K562 (cell line): ENCODE measurements around the gene DRAXIN. TPM values are rescaled to one million over a fixed set of nuclear protein-coding genes. Genes with fewer than 3 reads are reported as not detected.

Source experiments
- ADNP ChIP-seq: fragments of 200-800 bp; sonication (Bioruptor generic); IDR thresholded peaks from 2 replicates; pipeline ENCODE4 v1.6.1; 2016; ENCODE audit warnings: missing genetic modification characterization, missing compliant biosample characterization
- CREB1 ChIP-seq, 2 experiments: sonication (generic) in 1 of 2; formaldehyde crosslinking in 1 of 2; IDR thresholded peaks; 2 replicates each; pipeline versions ENCODE4 v1.6.1 to v1.8.0; 2012 to 2022; ENCODE audit warnings: inconsistent platforms in 1 of 2, mild to moderate bottlenecking in 1 of 2, missing genetic modification reagents in 1 of 2, moderate library complexity in 1 of 2
- CREBBP ChIP-seq: IDR thresholded peaks from one replicate; pipeline ENCODE4 v1.6.1; 2012; ENCODE audit warnings: low read depth, mild to moderate bottlenecking, control low read depth, inconsistent platforms, low read length
- ESRRA ChIP-seq: fragments of 450-650 bp; IDR thresholded peaks from 2 replicates; pipeline ENCODE4 v1.6.1; 2014; ENCODE audit warnings: low read depth, mild to moderate bottlenecking, moderate library complexity, borderline replicate concordance
- ETV1 ChIP-seq: fragments of 450-650 bp; conservative IDR thresholded peaks from 2 replicates; pipeline ENCODE4 v1.6.1; 2016; ENCODE audit warnings: missing genetic modification characterization, control low read depth, low read depth, missing compliant biosample characterization
- HDAC2 ChIP-seq: fragments of 450-650 bp; IDR thresholded peaks from 2 replicates; pipeline ENCODE4 v1.6.1; 2016; ENCODE audit warnings: mild to moderate bottlenecking
- HMGXB4 ChIP-seq: sonication (generic); formaldehyde crosslinking; IDR thresholded peaks from 2 replicates; pipeline ENCODE4 v1.8.1; 2023; ENCODE audit warnings: mild to moderate bottlenecking, missing genetic modification reagents
- MAFG ChIP-seq: fragments of 450-650 bp; conservative IDR thresholded peaks from 2 replicates; pipeline ENCODE4 v1.6.1; 2016; ENCODE audit warnings: missing genetic modification characterization, missing compliant biosample characterization
- OTX1 ChIP-seq: fragments of 450-650 bp; formaldehyde crosslinking; IDR thresholded peaks from 2 replicates; pipeline ENCODE4 v1.4.0; 2022; ENCODE audit warnings: mild to moderate bottlenecking
- POU5F1 ChIP-seq: fragments of 150-350 bp; IDR thresholded peaks from 2 replicates; pipeline ENCODE4 v1.6.1; 2014; ENCODE audit warnings: borderline replicate concordance, low read length, low read depth, mild to moderate bottlenecking; ENCODE audit not compliant: partially characterized antibody
- RBBP5 ChIP-seq: fragments of 200-600 bp; sonication (generic); IDR thresholded peaks from 2 replicates; pipeline ENCODE4 v1.6.1; 2012; ENCODE audit warnings: borderline replicate concordance, mild to moderate bottlenecking, low read length, control low read depth, inconsistent platforms; ENCODE audit not compliant: insufficient read depth, poor library complexity, severe bottlenecking
- TCFL5 ChIP-seq: fragments of 250-450 bp; sonication (Bioruptor Pico); conservative IDR thresholded peaks from 2 replicates; pipeline ENCODE4 v1.6.1; 2021; ENCODE audit warnings: mild to moderate bottlenecking, moderate library complexity, matching md5 sums
- USF1 ChIP-seq: sonication (generic); formaldehyde crosslinking; IDR thresholded peaks from 2 replicates; pipeline ENCODE4 v1.9.0; 2022; ENCODE audit warnings: mild to moderate bottlenecking, missing genetic modification reagents
- ZNF121 ChIP-seq: sonication (generic); formaldehyde crosslinking; conservative IDR thresholded peaks from 2 replicates; pipeline ENCODE4 v1.8.0; 2022; ENCODE audit warnings: missing genetic modification reagents
- ZNF197 ChIP-seq: fragments of 200-800 bp; sonication (Bioruptor generic); IDR thresholded peaks from 2 replicates; pipeline ENCODE4 v1.6.1; 2016; ENCODE audit warnings: low read depth, missing genetic modification characterization, missing compliant biosample characterization
- ZNF583 ChIP-seq: fragments of 250-450 bp; sonication (Bioruptor Pico); IDR thresholded peaks from 2 replicates; pipeline ENCODE4 v1.4.0; 2020
- polyA plus RNA-seq, 8 experiments: library from polyadenylated mRNA; depleted of rRNA in 4 of 8; stranded (reverse) in 5 of 8; unstranded in 3 of 8; fragments of >200 nt; fragmentation: Nextera tagmentation in 2 of 8; fragmentation: Illumina TruSeq in 1 of 8; extraction: Ambion mirVana in 2 of 8; extraction: Trizol in 1 of 8; gene quantifications; 2 replicates each; pipeline versions ENCODE4 v1.2.1 to v1.2.3, GENCODE V29; 2011 to 2014; ENCODE audit warnings: inconsistent platforms in 1 of 8, missing spikeins in 1 of 8
- total RNA-seq, 7 experiments: library from RNA; depleted of rRNA in 6 of 7; stranded (reverse); fragments of >200 nt in 6 of 7; fragmentation: Illumina TruSeq in 2 of 7; extraction: Trizol in 2 of 7; gene quantifications; 2 replicates each; pipeline versions ENCODE4 v1.2.1 to v1.2.3, GENCODE V29; 2011 to 2021; ENCODE audit warnings: low replicate concordance in 1 of 7

DRAXIN gene
- total and polyA plus RNA-seq, 9 of the 15 experiments (the other 6 are each of a cell fraction or from before 2014, with no cell fraction given): 0.01 to 0.04 (median 0.01) TPM; not detected in 6

- TF ChIP-seq ADNP (tag) (0 out of 2 replicates have a peak, but pooled peaks have one; percentile 45), TCFL5 (CRISPR knock-in tag) (0 out of 2 replicates have a peak, but pooled peaks have one; percentile 45), HMGXB4 (CRISPR knock-in tag) (no peak), ETV1 (tag) (peak; percentile 71; the same call in 1 of the 2 replicates), ZNF121 (CRISPR knock-in tag) (peak; percentile 66), POU5F1 (no peak), ZNF197 (CRISPR knock-in tag) (peak; percentile 20; the same call in 1 of the 2 replicates), MAFG (tag) (no peak), USF1 (CRISPR knock-in tag) (0 out of 2 replicates have a peak, but pooled peaks have one; percentile 1), CREB1 (IDR thresholded peaks at IDR 0.05) (no peak), CREB1 (CRISPR knock-in tag; IDR thresholded peaks at IDR 0.05) (0 out of 2 replicates have a peak, but pooled peaks have one; percentile 3), RBBP5 (peak; percentile 39), HDAC2 (no peak), ZNF583 (CRISPR knock-in tag) (0 out of 2 replicates have a peak, but pooled peaks have one; percentile 17), OTX1 (CRISPR knock-in tag) (peak; percentile 15; the same call in 1 of the 2 replicates), ESRRA (no peak), CREBBP (no peak)
- TF ChIP-seq, all 486 proteins: peak for 18
Observed at GRCh38 chr1:11671205-11671543, 20.3 kb upstream of the DRAXIN start (continued).
